WTC11 (cell line): ENCODE results near the gene TXNDC5. TPM values are rescaled to one million over a fixed set of nuclear protein-coding genes. Genes with fewer than 3 reads are reported as not detected.

Experiments used
- ATAC-seq: fragments of 200-7000 bp; cut with Tn5 transposase; 2 replicates; pipeline ENCODE4 v1.10.0; 2021; ENCODE audit warnings: mild to moderate bottlenecking, moderate library complexity
- CTCF ChIA-PET: fragments of 300-600 bp; sonication (Branson Sonifier 250); formaldehyde crosslinking; loops from one replicate; lab custom pipeline; 2021; ENCODE audit warnings: antibody characterized with exemption; lab: Charles Lee
- POLR2A ChIA-PET: fragments of 350-600 bp; sonication (Branson Sonifier 250); formaldehyde crosslinking; loops from one replicate; lab custom pipeline; 2021; ENCODE audit warnings: antibody characterized with exemption; lab: Charles Lee
- DNase-seq: peaks from one replicate; pipeline ENCODE4 v3.0.0; 2021; ENCODE audit warnings: low spot score
- H3K27ac Mint-ChIP-seq: 2 replicates; pipeline ENCODE4 v1.8.0; 2021; ENCODE audit warnings: mixed read lengths
- H3K27me3 Mint-ChIP-seq: 2 replicates; pipeline ENCODE4 v1.8.0; 2021; ENCODE audit warnings: low read depth, mild to moderate bottlenecking, moderate library complexity, mixed read lengths
- H3K36me3 Mint-ChIP-seq: 2 replicates; pipeline ENCODE4 v1.8.0; 2021; ENCODE audit warnings: mixed read lengths
- H3K4me1 Mint-ChIP-seq: 2 replicates; pipeline ENCODE4 v1.8.0; 2022; ENCODE audit warnings: mixed read lengths
- H3K4me3 Mint-ChIP-seq: 2 replicates; pipeline ENCODE4 v1.8.0; 2021; ENCODE audit warnings: mild to moderate bottlenecking, moderate library complexity, mixed read lengths
- H3K9me3 Mint-ChIP-seq: 2 replicates; pipeline ENCODE4 v1.8.0; 2021; ENCODE audit warnings: mixed read lengths
- CREB1 ChIP-seq: sonication (generic); formaldehyde crosslinking; IDR thresholded peaks from 2 replicates; pipeline ENCODE4 v1.8.0; 2023; ENCODE audit warnings: mild to moderate bottlenecking, missing genetic modification reagents
- CREM ChIP-seq: sonication (generic); formaldehyde crosslinking; IDR thresholded peaks from 2 replicates; pipeline ENCODE4 v1.8.1; 2022; ENCODE audit warnings: mild to moderate bottlenecking, missing genetic modification reagents, moderate library complexity
- ESRRA ChIP-seq: sonication (generic); formaldehyde crosslinking; IDR thresholded peaks from 2 replicates; pipeline ENCODE4 v1.8.1; 2022; ENCODE audit warnings: mild to moderate bottlenecking, missing genetic modification reagents, borderline replicate concordance
- FOXJ3 ChIP-seq: sonication (generic); formaldehyde crosslinking; IDR thresholded peaks from 2 replicates; pipeline ENCODE4 v1.9.0; 2021; ENCODE audit warnings: missing genetic modification reagents, mild to moderate bottlenecking, borderline replicate concordance
- IRF2 ChIP-seq: sonication (generic); formaldehyde crosslinking; IDR thresholded peaks from 2 replicates; pipeline ENCODE4 v1.8.0; 2022; ENCODE audit warnings: low read depth, missing genetic modification reagents, borderline replicate concordance
- JAZF1 ChIP-seq: fragments of 250-450 bp; sonication (Bioruptor Pico); IDR thresholded peaks from 2 replicates; pipeline ENCODE4 v1.9.0; 2021; ENCODE audit warnings: moderate library complexity, mild to moderate bottlenecking, inconsistent platforms
- JUN ChIP-seq: sonication (generic); formaldehyde crosslinking; IDR thresholded peaks from 2 replicates; pipeline ENCODE4 v1.8.0; 2023; ENCODE audit warnings: mild to moderate bottlenecking, missing genetic modification reagents
- MXD4 ChIP-seq: fragments of 250-450 bp; sonication (Bioruptor Pico); IDR thresholded peaks from 2 replicates; pipeline ENCODE4 v1.8.0; 2021; ENCODE audit warnings: mild to moderate bottlenecking, moderate library complexity, borderline replicate concordance
- NFATC4 ChIP-seq: fragments of 250-450 bp; sonication (Bioruptor Pico); IDR thresholded peaks from 2 replicates; pipeline ENCODE4 v1.9.0; 2021; ENCODE audit warnings: mild to moderate bottlenecking
- RELA ChIP-seq: sonication (generic); formaldehyde crosslinking; IDR thresholded peaks from 2 replicates; pipeline ENCODE4 v1.8.1; 2022; ENCODE audit warnings: missing genetic modification reagents, mild to moderate bottlenecking, borderline replicate concordance
- ZNF423 ChIP-seq: fragments of 250-450 bp; sonication (Bioruptor Pico); IDR thresholded peaks from 2 replicates; pipeline ENCODE4 v2.1.2; 2022; ENCODE audit warnings: mild to moderate bottlenecking, moderate library complexity
- total RNA-seq: library from RNA; stranded (reverse); gene quantifications from 3 replicates; pipeline ENCODE4 v1.2.3, GENCODE V29; 2021
- TF ChIP-seq, protein P1 (sequence below): sonication (generic); formaldehyde crosslinking; IDR thresholded peaks from 2 replicates; pipeline ENCODE4 v1.8.1; 2023; ENCODE audit warnings: mild to moderate bottlenecking, missing genetic modification reagents, moderate library complexity
- TF ChIP-seq, protein P2 (sequence below): fragments of 250-450 bp; sonication (Bioruptor Pico); IDR thresholded peaks from 2 replicates; pipeline ENCODE4 v1.9.0; 2021; ENCODE audit warnings: mild to moderate bottlenecking, borderline replicate concordance
- TF ChIP-seq, protein P3 (sequence below): fragments of 250-450 bp; sonication (Bioruptor Pico); IDR thresholded peaks from 2 replicates; pipeline ENCODE4 v1.9.0; 2021; ENCODE audit warnings: mild to moderate bottlenecking
- TF ChIP-seq, protein P4 (sequence below): sonication (generic); formaldehyde crosslinking; IDR thresholded peaks from 2 replicates; pipeline ENCODE4 v1.8.0; 2022; ENCODE audit warnings: missing genetic modification reagents
- TF ChIP-seq, protein P5 (sequence below): sonication (generic); formaldehyde crosslinking; IDR thresholded peaks from 2 replicates; pipeline ENCODE4 v1.8.0; 2023; ENCODE audit warnings: mild to moderate bottlenecking, missing genetic modification reagents
- TF ChIP-seq, protein P6 (sequence below): sonication (generic); formaldehyde crosslinking; IDR thresholded peaks from 2 replicates; pipeline ENCODE4 v1.8.1; 2023; ENCODE audit warnings: mild to moderate bottlenecking, missing genetic modification reagents, moderate library complexity

TXNDC5 gene
- total RNA-seq, 1 experiment from 2014 or later: 141 TPM

DNA sequence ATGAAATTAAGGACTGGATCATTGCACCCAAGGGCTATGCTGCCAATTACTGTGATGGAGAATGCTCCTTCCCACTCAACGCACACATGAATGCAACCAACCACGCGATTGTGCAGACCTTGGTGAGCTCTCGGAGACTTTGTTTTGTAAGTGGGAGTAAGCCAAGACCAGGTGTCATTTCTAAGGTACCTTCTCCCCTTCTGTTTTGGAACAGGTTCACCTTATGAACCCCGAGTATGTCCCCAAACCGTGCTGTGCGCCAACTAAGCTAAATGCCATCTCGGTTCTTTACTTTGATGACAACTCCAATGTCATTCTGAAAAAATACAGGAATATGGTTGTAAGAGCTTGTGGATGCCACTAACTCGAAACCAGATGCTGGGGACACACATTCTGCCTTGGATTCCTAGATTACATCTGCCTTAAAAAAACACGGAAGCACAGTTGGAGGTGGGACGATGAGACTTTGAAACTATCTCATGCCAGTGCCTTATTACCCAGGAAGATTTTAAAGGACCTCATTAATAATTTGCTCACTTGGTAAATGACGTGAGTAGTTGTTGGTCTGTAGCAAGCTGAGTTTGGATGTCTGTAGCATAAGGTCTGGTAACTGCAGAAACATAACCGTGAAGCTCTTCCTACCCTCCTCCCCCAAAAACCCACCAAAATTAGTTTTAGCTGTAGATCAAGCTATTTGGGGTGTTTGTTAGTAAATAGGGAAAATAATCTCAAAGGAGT lies 30.4 kb downstream of the TXNDC5 start (continued):
- TF ChIP-seq NFATC4: no peak
- TF ChIP-seq, protein P1, sequence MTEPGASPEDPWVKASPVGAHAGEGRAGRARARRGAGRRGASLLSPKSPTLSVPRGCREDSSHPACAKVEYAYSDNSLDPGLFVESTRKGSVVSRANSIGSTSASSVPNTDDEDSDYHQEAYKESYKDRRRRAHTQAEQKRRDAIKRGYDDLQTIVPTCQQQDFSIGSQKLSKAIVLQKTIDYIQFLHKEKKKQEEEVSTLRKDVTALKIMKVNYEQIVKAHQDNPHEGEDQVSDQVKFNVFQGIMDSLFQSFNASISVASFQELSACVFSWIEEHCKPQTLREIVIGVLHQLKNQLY: no peak
- TF ChIP-seq, protein P2, sequence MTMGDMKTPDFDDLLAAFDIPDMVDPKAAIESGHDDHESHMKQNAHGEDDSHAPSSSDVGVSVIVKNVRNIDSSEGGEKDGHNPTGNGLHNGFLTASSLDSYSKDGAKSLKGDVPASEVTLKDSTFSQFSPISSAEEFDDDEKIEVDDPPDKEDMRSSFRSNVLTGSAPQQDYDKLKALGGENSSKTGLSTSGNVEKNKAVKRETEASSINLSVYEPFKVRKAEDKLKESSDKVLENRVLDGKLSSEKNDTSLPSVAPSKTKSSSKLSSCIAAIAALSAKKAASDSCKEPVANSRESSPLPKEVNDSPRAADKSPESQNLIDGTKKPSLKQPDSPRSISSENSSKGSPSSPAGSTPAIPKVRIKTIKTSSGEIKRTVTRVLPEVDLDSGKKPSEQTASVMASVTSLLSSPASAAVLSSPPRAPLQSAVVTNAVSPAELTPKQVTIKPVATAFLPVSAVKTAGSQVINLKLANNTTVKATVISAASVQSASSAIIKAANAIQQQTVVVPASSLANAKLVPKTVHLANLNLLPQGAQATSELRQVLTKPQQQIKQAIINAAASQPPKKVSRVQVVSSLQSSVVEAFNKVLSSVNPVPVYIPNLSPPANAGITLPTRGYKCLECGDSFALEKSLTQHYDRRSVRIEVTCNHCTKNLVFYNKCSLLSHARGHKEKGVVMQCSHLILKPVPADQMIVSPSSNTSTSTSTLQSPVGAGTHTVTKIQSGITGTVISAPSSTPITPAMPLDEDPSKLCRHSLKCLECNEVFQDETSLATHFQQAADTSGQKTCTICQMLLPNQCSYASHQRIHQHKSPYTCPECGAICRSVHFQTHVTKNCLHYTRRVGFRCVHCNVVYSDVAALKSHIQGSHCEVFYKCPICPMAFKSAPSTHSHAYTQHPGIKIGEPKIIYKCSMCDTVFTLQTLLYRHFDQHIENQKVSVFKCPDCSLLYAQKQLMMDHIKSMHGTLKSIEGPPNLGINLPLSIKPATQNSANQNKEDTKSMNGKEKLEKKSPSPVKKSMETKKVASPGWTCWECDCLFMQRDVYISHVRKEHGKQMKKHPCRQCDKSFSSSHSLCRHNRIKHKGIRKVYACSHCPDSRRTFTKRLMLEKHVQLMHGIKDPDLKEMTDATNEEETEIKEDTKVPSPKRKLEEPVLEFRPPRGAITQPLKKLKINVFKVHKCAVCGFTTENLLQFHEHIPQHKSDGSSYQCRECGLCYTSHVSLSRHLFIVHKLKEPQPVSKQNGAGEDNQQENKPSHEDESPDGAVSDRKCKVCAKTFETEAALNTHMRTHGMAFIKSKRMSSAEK (CRISPR knock-in tag): no peak

DNA sequence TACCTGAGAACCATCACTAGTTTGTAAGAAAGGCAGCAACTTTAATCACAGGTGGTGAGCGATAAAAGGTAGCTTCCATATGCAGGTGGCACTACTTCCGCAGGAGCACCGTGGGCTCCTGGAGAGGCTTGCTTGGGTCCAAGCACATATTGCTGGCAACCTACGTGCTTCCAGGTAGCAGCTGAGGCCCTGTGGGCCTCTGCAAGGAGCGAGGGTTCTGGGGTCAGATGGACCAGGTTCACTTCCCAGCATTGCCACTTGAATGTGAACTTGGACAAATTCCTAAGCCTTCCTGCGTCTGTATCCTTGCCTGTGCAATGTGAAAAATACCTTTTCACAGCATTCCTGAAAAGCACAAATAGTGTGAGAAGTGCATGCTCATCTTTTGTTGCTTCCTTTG lies 31.0 kb downstream of the TXNDC5 start:
- Mint-ChIP-seq H3K9me3 (no peaks in the 10 kb centered on the region), H3K4me1 (no peaks in the 10 kb centered on the region), H3K27ac (no peak overlapping the region), H3K4me3 (no peak overlapping the region), H3K36me3 (peaks cover 32% of the 10 kb centered on the region)
- CTCF ChIA-PET: interaction anchor here (0.5 to 1.4 kb wide), 3 partner anchors 113 to 264 kb away, joined by 3 to 4 read pairs (median 4); no protein-coding TSS in a partner anchor
- no peak for DNase-seq
- TF ChIP-seq FOXJ3 (CRISPR knock-in tag) (no peak), CREB1 (CRISPR knock-in tag) (no peak), JUN (CRISPR knock-in tag) (no peak), RELA (no peak), CREM (CRISPR knock-in tag) (no peak), JAZF1 (no peak), MXD4 (CRISPR knock-in tag) (no peak), ESRRA (CRISPR knock-in tag) (no peak), ZNF423 (CRISPR knock-in tag) (no peak), IRF2 (CRISPR knock-in tag) (no peak)
- TF ChIP-seq, protein P3, sequence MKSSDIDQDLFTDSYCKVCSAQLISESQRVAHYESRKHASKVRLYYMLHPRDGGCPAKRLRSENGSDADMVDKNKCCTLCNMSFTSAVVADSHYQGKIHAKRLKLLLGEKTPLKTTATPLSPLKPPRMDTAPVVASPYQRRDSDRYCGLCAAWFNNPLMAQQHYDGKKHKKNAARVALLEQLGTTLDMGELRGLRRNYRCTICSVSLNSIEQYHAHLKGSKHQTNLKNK (CRISPR knock-in tag): no peak
- TF ChIP-seq, protein P4, sequence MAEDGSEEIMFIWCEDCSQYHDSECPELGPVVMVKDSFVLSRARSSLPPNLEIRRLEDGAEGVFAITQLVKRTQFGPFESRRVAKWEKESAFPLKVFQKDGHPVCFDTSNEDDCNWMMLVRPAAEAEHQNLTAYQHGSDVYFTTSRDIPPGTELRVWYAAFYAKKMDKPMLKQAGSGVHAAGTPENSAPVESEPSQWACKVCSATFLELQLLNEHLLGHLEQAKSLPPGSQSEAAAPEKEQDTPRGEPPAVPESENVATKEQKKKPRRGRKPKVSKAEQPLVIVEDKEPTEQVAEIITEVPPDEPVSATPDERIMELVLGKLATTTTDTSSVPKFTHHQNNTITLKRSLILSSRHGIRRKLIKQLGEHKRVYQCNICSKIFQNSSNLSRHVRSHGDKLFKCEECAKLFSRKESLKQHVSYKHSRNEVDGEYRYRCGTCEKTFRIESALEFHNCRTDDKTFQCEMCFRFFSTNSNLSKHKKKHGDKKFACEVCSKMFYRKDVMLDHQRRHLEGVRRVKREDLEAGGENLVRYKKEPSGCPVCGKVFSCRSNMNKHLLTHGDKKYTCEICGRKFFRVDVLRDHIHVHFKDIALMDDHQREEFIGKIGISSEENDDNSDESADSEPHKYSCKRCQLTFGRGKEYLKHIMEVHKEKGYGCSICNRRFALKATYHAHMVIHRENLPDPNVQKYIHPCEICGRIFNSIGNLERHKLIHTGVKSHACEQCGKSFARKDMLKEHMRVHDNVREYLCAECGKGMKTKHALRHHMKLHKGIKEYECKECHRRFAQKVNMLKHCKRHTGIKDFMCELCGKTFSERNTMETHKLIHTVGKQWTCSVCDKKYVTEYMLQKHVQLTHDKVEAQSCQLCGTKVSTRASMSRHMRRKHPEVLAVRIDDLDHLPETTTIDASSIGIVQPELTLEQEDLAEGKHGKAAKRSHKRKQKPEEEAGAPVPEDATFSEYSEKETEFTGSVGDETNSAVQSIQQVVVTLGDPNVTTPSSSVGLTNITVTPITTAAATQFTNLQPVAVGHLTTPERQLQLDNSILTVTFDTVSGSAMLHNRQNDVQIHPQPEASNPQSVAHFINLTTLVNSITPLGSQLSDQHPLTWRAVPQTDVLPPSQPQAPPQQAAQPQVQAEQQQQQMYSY (CRISPR knock-in tag): no peak
- TF ChIP-seq, protein P5, sequence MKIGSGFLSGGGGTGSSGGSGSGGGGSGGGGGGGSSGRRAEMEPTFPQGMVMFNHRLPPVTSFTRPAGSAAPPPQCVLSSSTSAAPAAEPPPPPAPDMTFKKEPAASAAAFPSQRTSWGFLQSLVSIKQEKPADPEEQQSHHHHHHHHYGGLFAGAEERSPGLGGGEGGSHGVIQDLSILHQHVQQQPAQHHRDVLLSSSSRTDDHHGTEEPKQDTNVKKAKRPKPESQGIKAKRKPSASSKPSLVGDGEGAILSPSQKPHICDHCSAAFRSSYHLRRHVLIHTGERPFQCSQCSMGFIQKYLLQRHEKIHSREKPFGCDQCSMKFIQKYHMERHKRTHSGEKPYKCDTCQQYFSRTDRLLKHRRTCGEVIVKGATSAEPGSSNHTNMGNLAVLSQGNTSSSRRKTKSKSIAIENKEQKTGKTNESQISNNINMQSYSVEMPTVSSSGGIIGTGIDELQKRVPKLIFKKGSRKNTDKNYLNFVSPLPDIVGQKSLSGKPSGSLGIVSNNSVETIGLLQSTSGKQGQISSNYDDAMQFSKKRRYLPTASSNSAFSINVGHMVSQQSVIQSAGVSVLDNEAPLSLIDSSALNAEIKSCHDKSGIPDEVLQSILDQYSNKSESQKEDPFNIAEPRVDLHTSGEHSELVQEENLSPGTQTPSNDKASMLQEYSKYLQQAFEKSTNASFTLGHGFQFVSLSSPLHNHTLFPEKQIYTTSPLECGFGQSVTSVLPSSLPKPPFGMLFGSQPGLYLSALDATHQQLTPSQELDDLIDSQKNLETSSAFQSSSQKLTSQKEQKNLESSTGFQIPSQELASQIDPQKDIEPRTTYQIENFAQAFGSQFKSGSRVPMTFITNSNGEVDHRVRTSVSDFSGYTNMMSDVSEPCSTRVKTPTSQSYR (CRISPR knock-in tag): no peak
- TF ChIP-seq, protein P6, sequence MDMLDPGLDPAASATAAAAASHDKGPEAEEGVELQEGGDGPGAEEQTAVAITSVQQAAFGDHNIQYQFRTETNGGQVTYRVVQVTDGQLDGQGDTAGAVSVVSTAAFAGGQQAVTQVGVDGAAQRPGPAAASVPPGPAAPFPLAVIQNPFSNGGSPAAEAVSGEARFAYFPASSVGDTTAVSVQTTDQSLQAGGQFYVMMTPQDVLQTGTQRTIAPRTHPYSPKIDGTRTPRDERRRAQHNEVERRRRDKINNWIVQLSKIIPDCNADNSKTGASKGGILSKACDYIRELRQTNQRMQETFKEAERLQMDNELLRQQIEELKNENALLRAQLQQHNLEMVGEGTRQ: no peak
- TF ChIP-seq, protein P2 (CRISPR knock-in tag): no peak
- TF ChIP-seq, all 79 proteins: peak for 0
- POLR2A ChIA-PET: no interaction called here
- no peak for ATAC-seq
- no peaks in the 10 kb centered on the region for H3K27me3 Mint-ChIP-seq
